Measurements from ENCODE around the gene AP5S1.

AP5S1 gene

DNA sequence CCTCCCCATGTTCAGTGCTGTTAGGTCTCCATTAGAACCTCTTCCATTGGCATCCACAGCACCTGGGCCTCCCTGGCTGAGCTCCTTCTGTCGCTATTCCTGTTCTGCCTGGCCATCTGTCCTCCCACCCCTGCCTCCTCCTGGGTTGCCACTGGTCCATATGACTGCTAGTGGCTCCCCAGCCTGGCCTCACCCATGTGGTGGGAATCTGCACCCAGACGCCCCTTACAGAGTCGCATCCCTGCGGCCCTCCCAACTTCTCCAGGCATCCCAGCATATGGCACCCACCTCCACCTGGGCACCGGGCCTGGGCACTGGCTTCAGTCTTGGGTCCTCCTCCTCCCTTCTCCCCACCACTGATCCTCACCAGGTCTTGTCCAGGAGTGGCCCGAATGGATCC is 16.5 kb upstream of the AP5S1 start:
- no peak overlapping the region for H3K4me3 ChIP-seq (ENCODE audit: low read depth, low read length)
- TF ChIP-seq, protein P1, sequence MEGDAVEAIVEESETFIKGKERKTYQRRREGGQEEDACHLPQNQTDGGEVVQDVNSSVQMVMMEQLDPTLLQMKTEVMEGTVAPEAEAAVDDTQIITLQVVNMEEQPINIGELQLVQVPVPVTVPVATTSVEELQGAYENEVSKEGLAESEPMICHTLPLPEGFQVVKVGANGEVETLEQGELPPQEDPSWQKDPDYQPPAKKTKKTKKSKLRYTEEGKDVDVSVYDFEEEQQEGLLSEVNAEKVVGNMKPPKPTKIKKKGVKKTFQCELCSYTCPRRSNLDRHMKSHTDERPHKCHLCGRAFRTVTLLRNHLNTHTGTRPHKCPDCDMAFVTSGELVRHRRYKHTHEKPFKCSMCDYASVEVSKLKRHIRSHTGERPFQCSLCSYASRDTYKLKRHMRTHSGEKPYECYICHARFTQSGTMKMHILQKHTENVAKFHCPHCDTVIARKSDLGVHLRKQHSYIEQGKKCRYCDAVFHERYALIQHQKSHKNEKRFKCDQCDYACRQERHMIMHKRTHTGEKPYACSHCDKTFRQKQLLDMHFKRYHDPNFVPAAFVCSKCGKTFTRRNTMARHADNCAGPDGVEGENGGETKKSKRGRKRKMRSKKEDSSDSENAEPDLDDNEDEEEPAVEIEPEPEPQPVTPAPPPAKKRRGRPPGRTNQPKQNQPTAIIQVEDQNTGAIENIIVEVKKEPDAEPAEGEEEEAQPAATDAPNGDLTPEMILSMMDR (IDR thresholded peaks at IDR 0.05; ENCODE audit: low read depth, low read length), result no peak

DNA sequence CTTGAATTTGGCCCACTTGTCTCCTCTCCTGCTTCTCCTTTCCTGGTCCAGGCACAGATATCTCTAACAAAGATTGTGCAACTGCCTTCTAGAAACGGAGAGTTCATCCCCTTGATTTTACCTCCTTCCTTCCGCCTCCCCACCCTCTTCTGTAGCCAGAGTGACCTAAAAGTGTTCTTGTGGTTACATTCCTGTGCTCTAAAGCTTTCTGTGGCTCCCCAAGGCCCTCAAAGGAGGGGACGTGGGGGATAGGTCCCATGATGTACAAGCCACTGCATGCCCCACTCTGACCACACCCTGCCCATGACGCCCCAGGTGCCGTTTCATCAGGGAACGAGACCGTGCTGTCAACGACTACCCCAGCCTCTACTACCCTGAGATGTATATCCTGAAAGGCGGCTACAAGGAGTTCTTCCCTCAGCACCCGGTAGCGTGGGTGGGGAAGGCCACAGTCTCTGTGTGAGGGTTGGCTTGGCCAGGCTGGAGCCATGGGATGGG is 16.0 kb upstream of the AP5S1 start:
- TF ChIP-seq, protein P1 (IDR thresholded peaks at IDR 0.05; ENCODE audit: low read depth, low read length), result no peak
- H3K4me3 ChIP-seq (ENCODE audit: low read depth, low read length), result no peak overlapping the region

DNA sequence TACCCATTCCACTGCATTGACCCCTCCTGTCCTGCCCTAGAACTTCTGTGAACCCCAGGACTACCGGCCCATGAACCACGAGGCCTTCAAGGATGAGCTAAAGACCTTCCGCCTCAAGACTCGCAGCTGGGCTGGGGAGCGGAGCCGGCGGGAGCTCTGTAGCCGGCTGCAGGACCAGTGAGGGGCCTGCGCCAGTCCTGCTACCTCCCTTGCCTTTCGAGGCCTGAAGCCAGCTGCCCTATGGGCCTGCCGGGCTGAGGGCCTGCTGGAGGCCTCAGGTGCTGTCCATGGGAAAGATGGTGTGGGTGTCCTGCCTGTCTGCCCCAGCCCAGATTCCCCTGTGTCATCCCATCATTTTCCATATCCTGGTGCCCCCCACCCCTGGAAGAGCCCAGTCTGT is 15.6 kb upstream of the AP5S1 start:
- TF ChIP-seq, protein P1 (IDR thresholded peaks at IDR 0.05; ENCODE audit: low read depth, low read length), result no peak
- no peak overlapping the region for H3K4me3 ChIP-seq (ENCODE audit: low read depth, low read length)

DNA sequence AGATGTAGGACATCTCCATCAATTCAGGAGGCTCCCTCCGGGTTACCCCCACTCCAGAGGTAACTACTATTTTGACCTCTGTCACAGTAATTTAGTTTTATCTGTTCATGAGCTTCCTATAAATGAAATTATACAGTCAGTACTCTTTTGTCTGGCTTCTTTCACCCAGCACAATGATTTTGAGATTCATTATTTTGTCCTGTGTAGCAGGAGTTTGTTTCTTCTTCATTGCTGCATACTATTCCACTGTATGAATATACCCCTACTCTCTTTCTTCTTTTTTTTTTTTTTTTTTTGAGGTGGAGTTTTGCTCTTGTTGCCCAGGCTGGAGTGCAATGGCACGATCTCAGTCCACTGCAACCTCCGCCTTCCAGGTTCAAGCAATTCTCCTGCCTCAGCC is 11.8 kb upstream of the AP5S1 start:
- H3K4me3 ChIP-seq (ENCODE audit: low read depth, low read length), result peak overlapping the region; percentile 23
- TF ChIP-seq, protein P1 (IDR thresholded peaks at IDR 0.05; ENCODE audit: low read depth, low read length), result no peak

DNA sequence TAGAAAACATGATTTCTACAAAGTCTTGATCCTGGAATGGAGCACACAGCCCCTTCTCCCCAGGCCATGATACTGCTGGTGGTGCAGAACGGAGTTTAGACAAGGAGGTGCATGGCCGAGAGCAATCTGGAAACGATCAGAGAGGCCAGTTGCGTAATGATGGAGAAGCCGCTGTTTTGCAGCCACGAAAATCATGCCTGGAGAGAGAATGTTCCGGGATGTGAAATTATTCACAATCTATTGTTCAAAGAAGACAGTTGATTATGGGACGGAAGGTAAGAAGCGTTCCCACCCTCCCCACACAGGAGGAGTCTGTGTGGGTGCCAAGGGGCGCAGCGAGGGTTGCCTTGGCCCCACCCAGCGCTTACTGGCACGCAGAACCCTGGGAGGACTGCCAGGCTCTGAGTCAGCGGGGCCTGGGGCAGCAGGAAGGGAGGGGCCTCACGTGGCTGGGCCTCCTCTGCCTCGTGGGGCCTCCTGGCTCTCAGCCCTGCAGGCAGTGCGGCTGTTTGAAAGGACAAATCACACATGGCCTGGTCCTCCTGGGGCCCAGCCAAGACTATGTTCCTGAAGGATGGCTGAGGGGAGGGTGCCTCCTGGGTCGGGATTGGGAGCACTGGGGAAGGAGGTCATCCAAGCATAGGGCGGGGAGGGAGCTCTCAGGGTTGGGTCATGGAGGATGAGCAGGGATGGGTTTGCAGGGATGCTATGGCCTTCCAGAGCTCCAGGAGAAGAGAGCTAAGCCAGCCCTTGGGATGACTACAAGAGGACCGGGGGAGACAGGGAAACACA is 8.7 kb upstream of the AP5S1 start:
- peak overlapping the region; percentile 55 for H3K4me3 ChIP-seq (ENCODE audit: low read depth, low read length)
- TF ChIP-seq, protein P1 (IDR thresholded peaks at IDR 0.05; ENCODE audit: low read depth, low read length), result no peak

DNA sequence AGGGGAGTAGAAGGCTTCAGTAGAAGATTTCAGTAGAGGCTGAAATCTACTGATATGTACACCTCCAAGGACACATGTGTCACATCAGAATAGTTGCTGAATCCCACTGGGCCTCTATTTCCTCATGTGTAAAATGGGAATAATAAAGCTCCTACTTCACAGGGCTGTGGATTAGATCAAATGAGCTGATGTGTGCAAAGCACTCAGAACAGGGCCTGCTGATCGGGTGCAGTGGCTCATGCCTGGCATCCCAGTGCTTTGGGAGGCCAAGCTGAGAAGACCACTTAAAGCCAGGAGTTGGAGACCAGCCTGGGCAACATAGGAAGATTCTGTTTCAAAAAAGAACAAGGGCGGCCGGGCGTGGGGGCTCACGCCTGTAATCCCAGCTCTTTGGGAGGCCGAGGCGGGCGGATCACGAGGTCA is 8.1 kb upstream of the AP5S1 start:
- TF ChIP-seq, protein P1 (IDR thresholded peaks at IDR 0.05; ENCODE audit: low read depth, low read length), result no peak
- no peak overlapping the region for H3K4me3 ChIP-seq (ENCODE audit: low read depth, low read length)
